Skeletal muscle tissue (tissue), 4 donors: ENCODE data around the gene YTHDF1. TPM values are rescaled to one million over a fixed set of nuclear protein-coding genes. Genes with fewer than 3 reads are reported as not detected.

ENCODE experiments used
- H3K27ac ChIP-seq: one replicate; pipeline ENCODE4 v1.7.0; 2013; ENCODE audit warnings: mild to moderate bottlenecking, low read depth, low read length, inconsistent platforms
- H3K27me3 ChIP-seq, 3 donors: one replicate each; pipeline ENCODE4 v1.7.0; 2013; ENCODE audit warnings: low read length in 3 of 3; ENCODE audit not compliant: control insufficient read depth in 3 of 3, insufficient read depth in 3 of 3
- H3K36me3 ChIP-seq, 3 donors: one replicate each; pipeline ENCODE4 v1.7.0; 2013; ENCODE audit warnings: low read length in 3 of 3; ENCODE audit not compliant: control insufficient read depth in 3 of 3, insufficient read depth in 3 of 3
- H3K4me1 ChIP-seq, 3 donors: one replicate each; pipeline ENCODE4 v1.7.0; 2013; ENCODE audit warnings: low read length in 3 of 3, mild to moderate bottlenecking in 3 of 3; ENCODE audit not compliant: control insufficient read depth in 3 of 3, insufficient read depth in 3 of 3
- H3K4me3 ChIP-seq, 3 donors: one replicate each; pipeline ENCODE4 v1.7.0; 2013; ENCODE audit warnings: low read length in 3 of 3
- H3K9ac ChIP-seq, 3 donors: one replicate each; pipeline ENCODE4 v1.7.0; 2013; ENCODE audit warnings: low read length in 3 of 3, mild to moderate bottlenecking in 3 of 3, moderate library complexity in 2 of 3, low read depth in 1 of 3
- H3K9me3 ChIP-seq, 3 donors: one replicate each; pipeline ENCODE4 v1.7.0; 2013; ENCODE audit warnings: low read length in 3 of 3; ENCODE audit not compliant: control insufficient read depth in 3 of 3
- total RNA-seq: library from RNA; depleted of rRNA; stranded (reverse); fragments of >200 nt; gene quantifications from one replicate; pipeline ENCODE4 v1.2.3, GENCODE V29; 2014
- donor health status: Osteomylitis.

The YTHDF1 gene
- total RNA-seq, 1 donor from 2014 or later, result 17.2 TPM

DNA sequence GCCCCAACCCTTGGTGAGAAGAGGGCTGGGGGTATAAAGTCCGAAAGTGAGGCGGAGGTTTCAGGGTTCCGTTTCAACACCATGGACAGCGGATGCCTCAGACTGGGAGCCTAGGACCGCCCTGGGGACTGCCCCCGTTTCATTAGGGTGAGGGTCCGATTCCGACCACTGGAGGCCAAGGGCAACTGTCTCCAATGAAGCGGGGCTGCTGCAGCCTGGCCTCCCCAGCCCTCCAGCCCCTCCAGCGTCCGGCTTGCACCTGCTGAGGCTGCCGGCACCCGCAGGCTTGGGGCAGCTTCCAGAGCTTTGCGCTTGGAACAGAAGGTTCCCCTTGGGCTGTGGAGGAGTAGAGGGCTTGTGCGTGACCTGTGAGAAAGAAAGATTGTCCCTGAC is 39.9 kb downstream of the YTHDF1 start:
- H3K27ac ChIP-seq, result no peak overlapping the region
- no peak overlapping the region for H3K4me3 ChIP-seq
- H3K4me1 ChIP-seq, result peaks cover 5 to 21% (median 9%) of the 10 kb centered on the region in 3 donors

DNA sequence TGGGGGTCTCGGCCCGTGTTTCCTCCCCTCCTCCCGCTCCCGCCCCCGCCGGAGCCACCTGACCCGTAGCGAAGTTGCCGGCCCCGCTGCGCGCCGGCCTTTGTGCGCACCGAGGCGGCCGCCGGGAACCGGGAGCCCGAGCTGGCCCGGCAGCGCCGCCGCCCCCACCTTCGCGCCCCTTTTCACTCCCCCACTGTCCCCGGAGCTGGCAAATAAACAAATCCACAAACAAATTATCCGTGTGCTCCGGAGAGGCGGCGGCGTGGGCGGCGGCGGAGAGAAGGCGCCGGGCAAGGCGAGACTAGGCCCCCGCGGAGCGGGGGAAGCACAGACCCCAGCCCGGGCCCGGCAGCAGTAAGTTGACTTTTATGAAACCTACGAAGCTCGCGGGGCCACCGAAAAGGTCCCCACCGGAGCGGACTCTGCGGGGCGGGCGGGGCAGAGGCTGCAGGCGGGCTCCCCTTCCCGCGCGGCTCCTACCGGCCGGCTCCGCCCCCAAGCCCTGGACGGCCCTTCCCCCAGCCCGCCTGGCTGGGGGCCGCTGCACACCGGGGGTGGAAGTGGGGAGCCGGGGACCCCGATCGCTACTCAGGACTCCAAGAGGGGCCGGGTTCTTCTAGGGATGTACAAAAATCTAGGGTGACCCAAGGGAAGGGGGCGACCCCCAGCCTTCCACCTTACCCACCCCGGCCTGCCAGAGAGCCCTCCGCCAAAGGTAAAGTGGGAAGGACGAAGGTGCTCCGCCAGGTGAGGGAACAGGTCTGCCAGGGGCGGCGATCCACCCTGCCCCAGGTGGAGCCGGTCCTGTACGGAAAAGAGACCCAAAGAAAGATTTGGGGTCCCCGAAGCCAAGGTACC is 40.7 kb downstream of the YTHDF1 start:
- Histone ChIP-seq H3K4me3 (no peak overlapping the region), H3K27me3 (peaks cover 67 to 91% (median 89%) of the 10 kb centered on the region in 3 donors)

More for the DNA sequence above, 39.9 kb downstream of the YTHDF1 start:
- peaks cover 72 to 95% (median 89%) of the 10 kb centered on the region in 3 donors for H3K27me3 ChIP-seq
- no peaks in the 10 kb centered on the region for H3K9me3 ChIP-seq
- H3K36me3 ChIP-seq, result no peaks in the 10 kb centered on the region
- H3K9ac ChIP-seq, result no peak overlapping the region

DNA sequence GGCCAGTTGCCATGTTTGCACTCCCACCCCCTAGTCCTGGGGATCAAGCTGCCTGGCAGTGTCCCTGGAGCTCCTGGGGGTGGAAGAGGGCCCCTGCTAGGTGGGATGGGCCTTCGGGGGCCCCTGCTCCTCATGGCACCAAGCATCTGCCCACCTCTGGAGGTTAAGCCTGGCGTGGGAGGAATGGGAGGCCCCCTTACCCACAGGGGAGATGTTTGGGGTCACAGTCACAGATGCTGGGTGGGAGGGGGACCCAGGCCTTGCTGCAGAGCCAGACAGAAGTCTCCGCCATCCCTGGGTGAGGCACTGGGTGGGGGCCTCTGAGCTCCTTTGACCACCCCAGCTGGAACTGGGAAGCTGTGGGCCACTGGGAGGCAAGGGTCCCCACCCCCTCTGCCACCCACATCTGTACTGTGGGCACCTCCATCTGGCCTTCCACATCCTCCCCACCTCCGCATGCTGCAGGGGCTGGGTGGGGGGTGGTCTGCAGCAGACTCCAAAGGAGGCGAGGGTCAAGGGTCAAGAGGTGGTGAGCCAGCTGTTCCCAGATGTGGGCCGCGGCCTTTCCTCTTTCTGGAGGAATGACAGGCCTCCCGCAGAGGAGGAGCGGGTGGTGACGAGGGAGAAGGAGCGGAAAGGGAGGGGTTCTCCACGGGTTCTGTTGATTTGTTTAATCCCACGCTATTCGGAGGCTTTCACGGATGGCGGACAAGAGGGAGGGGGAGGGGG is 41.5 kb downstream of the YTHDF1 start:
- Histone ChIP-seq H3K9me3 (no peaks in the 10 kb centered on the region), H3K27ac (no peak overlapping the region), H3K4me3 (no peak overlapping the region), H3K27me3 (peaks cover 59 to 88% (median 86%) of the 10 kb centered on the region in 3 donors), H3K4me1 (peaks cover 5 to 17% (median 9%) of the 10 kb centered on the region in 3 donors), H3K36me3 (no peaks in the 10 kb centered on the region), H3K9ac (no peak overlapping the region)

More for the DNA sequence above, 40.7 kb downstream of the YTHDF1 start:
- Histone ChIP-seq H3K4me1 (peaks cover 5 to 21% (median 9%) of the 10 kb centered on the region in 3 donors), H3K9ac (no peak overlapping the region), H3K27ac (no peak overlapping the region), H3K36me3 (no peaks in the 10 kb centered on the region), H3K9me3 (no peaks in the 10 kb centered on the region)

DNA sequence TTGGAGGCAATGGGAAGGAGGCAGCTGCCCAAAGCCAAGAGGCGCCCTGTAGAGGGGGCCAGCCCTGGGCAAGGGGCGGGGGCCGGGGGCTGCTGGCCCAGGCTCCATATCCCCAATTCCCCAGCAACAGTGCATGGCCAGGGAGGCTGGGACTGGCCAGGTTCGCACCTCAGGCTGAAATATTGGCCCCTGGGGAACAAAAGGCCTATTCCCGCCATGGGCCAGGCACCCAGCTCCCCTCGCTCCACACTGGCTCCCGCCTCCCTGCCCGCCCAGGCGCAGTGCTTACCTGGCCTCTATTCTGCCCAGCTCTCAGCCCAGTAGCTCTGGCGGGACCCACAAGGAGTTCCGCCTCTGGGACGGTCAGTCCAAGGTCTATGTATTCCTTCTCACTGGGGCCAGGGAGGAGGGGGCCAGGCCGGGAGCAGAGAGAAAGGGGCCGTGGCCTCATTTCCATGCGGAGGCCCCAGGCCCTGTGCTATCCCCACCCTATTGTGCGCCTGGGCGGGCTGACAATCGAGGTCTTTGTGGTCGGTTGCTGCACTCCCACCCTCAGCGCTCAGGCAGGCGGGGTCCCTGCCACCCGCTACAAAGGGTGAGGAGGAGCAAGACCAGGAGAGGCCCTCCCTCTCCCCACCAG is 42.3 kb downstream of the YTHDF1 start:
- Histone ChIP-seq H3K4me1 (peaks cover 5 to 10% (median 5%) of the 10 kb centered on the region in 3 donors), H3K4me3 (no peak overlapping the region), H3K27ac (no peak overlapping the region), H3K36me3 (no peaks in the 10 kb centered on the region), H3K9ac (no peak overlapping the region), H3K9me3 (no peaks in the 10 kb centered on the region), H3K27me3 (peaks cover 57 to 86% (median 82%) of the 10 kb centered on the region in 3 donors)

DNA sequence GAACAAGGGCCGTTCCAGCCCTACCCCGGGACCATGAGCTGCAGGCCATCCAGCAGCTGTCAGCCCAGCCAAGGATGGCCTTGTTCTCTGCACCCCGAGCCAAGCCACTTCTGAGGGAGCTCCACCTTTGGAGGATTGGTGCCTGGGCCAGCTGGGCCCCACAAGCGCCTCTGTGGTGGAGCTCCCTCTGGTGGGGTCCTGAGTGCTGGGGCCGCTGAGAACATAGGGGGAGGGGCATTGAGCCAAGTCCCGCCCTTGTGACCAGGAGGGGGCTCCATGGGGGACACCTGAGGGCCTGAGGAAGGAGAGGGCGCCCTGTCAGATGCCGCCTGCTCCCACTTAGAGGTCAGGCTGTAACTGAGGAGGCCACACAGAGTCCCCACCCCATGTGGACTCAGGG is 43.2 kb downstream of the YTHDF1 start:
- Histone ChIP-seq H3K27ac (no peak overlapping the region), H3K27me3 (peaks cover 57 to 78% (median 75%) of the 10 kb centered on the region in 3 donors), H3K9me3 (no peaks in the 10 kb centered on the region), H3K36me3 (no peaks in the 10 kb centered on the region), H3K4me1 (peaks cover 0 to 10% (median 3%) of the 10 kb centered on the region in 3 donors), H3K4me3 (no peak overlapping the region), H3K9ac (no peak overlapping the region)

DNA sequence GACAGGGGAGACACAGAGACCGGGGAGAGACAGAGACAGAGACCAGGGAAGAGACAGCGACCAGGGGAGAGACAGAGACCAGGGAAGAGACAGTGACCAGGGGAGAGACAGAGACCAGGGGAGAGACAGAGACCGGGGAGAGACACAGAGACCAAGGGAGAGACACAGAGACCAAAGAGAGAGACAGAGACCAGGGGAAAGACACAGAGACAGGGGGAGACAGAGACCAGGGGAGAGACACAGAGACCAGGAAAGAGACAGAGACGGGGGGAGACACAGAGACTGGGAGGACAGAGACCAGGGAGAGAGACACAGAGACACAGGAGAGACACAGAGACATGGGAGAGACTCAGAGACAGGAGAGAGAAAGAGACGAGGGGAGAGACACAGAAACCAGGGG is 43.9 kb downstream of the YTHDF1 start:
- no peak overlapping the region for H3K9ac ChIP-seq
- H3K27ac ChIP-seq, result no peak overlapping the region
- no peaks in the 10 kb centered on the region for H3K36me3 ChIP-seq
- peaks cover 0 to 8% (median 3%) of the 10 kb centered on the region in 3 donors for H3K4me1 ChIP-seq
- H3K4me3 ChIP-seq, result no peak overlapping the region
- no peaks in the 10 kb centered on the region for H3K9me3 ChIP-seq
- peaks cover 54 to 74% (median 69%) of the 10 kb centered on the region in 3 donors for H3K27me3 ChIP-seq

DNA sequence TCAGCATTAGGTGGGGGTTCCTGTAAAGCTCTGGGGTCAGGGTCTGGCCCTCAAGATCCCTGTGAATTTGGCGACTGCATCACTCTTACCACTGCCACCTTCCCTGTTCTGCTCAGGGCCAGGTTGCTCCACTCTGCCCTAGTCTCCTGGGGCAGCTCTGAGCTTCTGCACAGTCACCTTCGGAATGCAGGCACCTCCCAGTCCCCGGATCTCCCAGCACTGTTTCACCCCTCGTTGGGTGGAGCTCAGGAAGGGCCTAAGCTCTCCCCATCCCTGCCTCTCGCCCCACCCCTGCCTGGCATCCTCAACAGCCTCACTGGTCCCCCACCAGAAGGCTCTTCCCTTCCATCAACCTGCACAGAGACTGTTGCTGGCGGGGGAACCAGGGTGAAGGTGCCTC is 46.2 kb downstream of the YTHDF1 start:
- Histone ChIP-seq H3K9me3 (no peaks in the 10 kb centered on the region), H3K27me3 (peaks cover 36 to 69% (median 67%) of the 10 kb centered on the region in 3 donors), H3K27ac (no peak overlapping the region), H3K36me3 (no peaks in the 10 kb centered on the region), H3K4me1 (no peaks in the 10 kb centered on the region), H3K9ac (no peak overlapping the region), H3K4me3 (no peak overlapping the region)

DNA sequence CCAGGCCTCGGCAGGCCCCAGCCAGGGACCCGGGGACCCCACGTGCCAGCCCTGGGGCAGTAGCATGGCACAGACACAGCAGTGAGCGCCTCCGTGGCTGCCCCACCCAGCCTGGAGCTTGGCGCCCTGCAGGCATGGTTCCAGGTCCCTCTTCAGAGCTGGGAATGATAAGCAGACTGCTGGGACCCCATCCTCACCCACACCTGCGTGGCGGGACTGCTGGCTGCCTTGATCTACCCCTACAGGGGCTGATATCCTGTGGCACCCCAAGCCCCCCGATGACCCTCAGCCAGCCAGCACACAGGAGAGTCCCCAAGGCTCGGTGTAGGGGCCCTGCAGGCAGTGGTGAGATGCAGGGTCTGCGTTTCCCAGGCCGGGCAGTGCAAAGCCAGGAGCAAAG is 47.1 kb downstream of the YTHDF1 start:
- peaks cover 33 to 69% (median 67%) of the 10 kb centered on the region in 3 donors for H3K27me3 ChIP-seq
- no peaks in the 10 kb centered on the region for H3K36me3 ChIP-seq

DNA sequence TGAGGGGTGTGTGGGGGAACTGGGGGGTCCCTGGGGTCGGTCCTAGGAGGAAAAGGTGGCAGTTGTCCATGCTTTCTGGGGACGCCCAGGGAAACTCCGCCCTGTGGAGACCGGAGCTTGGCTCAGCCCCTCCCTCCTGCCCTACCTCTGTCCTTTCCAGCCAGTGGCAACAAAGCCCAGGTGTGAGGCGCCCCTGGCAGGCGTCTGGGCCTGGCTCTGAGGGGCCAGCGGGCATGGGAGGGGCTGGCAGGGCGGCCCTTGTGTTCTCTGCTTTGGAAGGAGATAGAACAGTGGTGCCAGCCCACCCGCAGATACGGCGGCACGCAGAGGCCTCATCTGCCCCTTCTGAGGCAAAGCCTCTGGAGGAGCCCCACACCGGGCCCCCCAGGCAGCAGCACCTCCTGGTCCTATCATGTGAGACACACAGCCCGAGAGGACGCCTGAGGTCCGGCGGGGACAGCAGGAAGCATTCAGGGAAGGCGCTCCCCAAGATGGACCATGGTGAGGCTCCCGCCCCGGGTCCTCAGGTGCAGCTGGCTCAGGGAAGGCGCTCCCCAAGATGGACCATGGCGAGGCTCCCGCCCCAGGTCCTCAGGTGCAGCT is 47.9 kb downstream of the YTHDF1 start:
- Histone ChIP-seq H3K36me3 (no peaks in the 10 kb centered on the region), H3K27ac (no peak overlapping the region), H3K4me3 (no peak overlapping the region), H3K9ac (no peak overlapping the region), H3K9me3 (no peaks in the 10 kb centered on the region), H3K27me3 (peaks cover 33 to 69% (median 67%) of the 10 kb centered on the region in 3 donors), H3K4me1 (no peaks in the 10 kb centered on the region)

More for the DNA sequence above, 47.1 kb downstream of the YTHDF1 start:
- no peaks in the 10 kb centered on the region for H3K9me3 ChIP-seq
- no peak overlapping the region for H3K9ac ChIP-seq
- H3K27ac ChIP-seq, result no peak overlapping the region
- H3K4me1 ChIP-seq, result no peaks in the 10 kb centered on the region
- no peak overlapping the region for H3K4me3 ChIP-seq
